B cell (primary cell): ENCODE results near the gene SCUBE1. TPM values are rescaled to one million over a fixed set of nuclear protein-coding genes. Genes with fewer than 3 reads are reported as not detected.

Experiments used
- ATAC-seq: fragments of 200-7000 bp; cut with Tn5 transposase; one replicate; pipeline ENCODE4 v1.10.0; 2021; ENCODE audit warnings: low read depth, mild to moderate bottlenecking, moderate number of reproducible peaks, moderate library complexity
- CTCF ChIA-PET: fragments of 350-600 bp; sonication (Branson Sonifier 250); formaldehyde crosslinking; loops from one replicate; lab custom pipeline; 2021; ENCODE audit warnings: antibody characterized with exemption, inconsistent platforms; lab: Charles Lee
- POLR2A ChIA-PET: fragments of 350-600 bp; sonication (Branson Sonifier 250); formaldehyde crosslinking; loops from one replicate; lab custom pipeline; 2021; ENCODE audit warnings: antibody characterized with exemption; lab: Charles Lee
- DNase-seq: peaks from one replicate; pipeline ENCODE4 v3.0.0; 2013
- H2AFZ ChIP-seq: 2 replicates; pipeline ENCODE4 v1.6.1; 2012; ENCODE audit warnings: mild to moderate bottlenecking, low read depth, low read length; ENCODE audit not compliant: insufficient read depth, poor library complexity, severe bottlenecking
- H3K27ac ChIP-seq, 2 donors: 1 replicate in 1 of 2; 2 replicates in 1 of 2; pipeline ENCODE4 v1.5.1; 2012 to 2013; ENCODE audit warnings: low read length in 2 of 2, mild to moderate bottlenecking in 2 of 2, moderate library complexity in 1 of 2
- H3K27me3 ChIP-seq, 4 experiments: fragments of 200-600 bp in 1 of 4; sonication (generic) in 1 of 4; replicated peaks in 1 of 4; 1 replicate in 2 of 4; 2 replicates in 2 of 4; pipeline versions ENCODE4 v1.6.1 to v1.7.0; 2013 to 2016; ENCODE audit warnings: low read length in 3 of 4, mild to moderate bottlenecking in 2 of 4, mixed read lengths in 1 of 4, moderate library complexity in 1 of 4; ENCODE audit not compliant: insufficient read depth in 4 of 4, control insufficient read depth in 3 of 4; ENCODE audit errors: control extremely low read depth in 1 of 4
- H3K36me3 ChIP-seq, 2 experiments: replicated peaks in 1 of 2; 1 replicate in 1 of 2; 2 replicates in 1 of 2; pipeline versions ENCODE4 v1.6.1 to v1.7.1; 2013; ENCODE audit warnings: low read length in 1 of 2; ENCODE audit not compliant: insufficient read depth in 2 of 2, control insufficient read depth in 1 of 2; ENCODE audit errors: control extremely low read depth in 1 of 2, extremely low read depth in 1 of 2
- H3K4me1 ChIP-seq, 2 donors: fragments of 200-600 bp in 1 of 2; sonication (generic) in 1 of 2; 1 replicate in 1 of 2; 2 replicates in 1 of 2; pipeline versions ENCODE4 v1.5.1 to v1.6.1; 2013 to 2017; ENCODE audit warnings: low read length in 2 of 2; ENCODE audit not compliant: control insufficient read depth in 2 of 2, insufficient read depth in 2 of 2
- H3K4me2 ChIP-seq: replicated peaks from 2 replicates; pipeline ENCODE3; 2012; ENCODE audit warnings: mild to moderate bottlenecking, low read depth, low read length; ENCODE audit not compliant: poor library complexity, severe bottlenecking
- H3K4me3 ChIP-seq, 5 experiments: fragments of 200-600 bp in 1 of 5; sonication (generic) in 1 of 5; 1 replicate in 3 of 5; 2 replicates in 2 of 5; pipeline versions ENCODE4 v1.5.1 to v1.7.0; 2011 to 2016; ENCODE audit warnings: low read length in 4 of 5, mild to moderate bottlenecking in 4 of 5, low read depth in 2 of 5, control low read depth in 1 of 5, moderate library complexity in 1 of 5; ENCODE audit not compliant: insufficient read depth in 1 of 5; ENCODE audit errors: control extremely low read depth in 1 of 5, extremely low read depth in 1 of 5
- H3K79me2 ChIP-seq: fragments of 200-600 bp; sonication (generic); one replicate; pipeline ENCODE4 v1.6.0; 2016; ENCODE audit warnings: low read length; ENCODE audit not compliant: control insufficient read depth, insufficient read depth
- H3K9ac ChIP-seq: fragments of 200-600 bp; sonication (generic); 2 replicates; pipeline ENCODE4 v1.6.1; 2017; ENCODE audit warnings: mild to moderate bottlenecking, low read length, moderate library complexity
- H3K9me3 ChIP-seq, 3 donors: one replicate each; pipeline versions ENCODE4 v1.6.1 to v1.7.1; 2013; ENCODE audit warnings: low read length in 2 of 3; ENCODE audit not compliant: control insufficient read depth in 2 of 3, insufficient read depth in 1 of 3; ENCODE audit errors: control extremely low read depth in 1 of 3
- H4K20me1 ChIP-seq: 2 replicates; pipeline ENCODE4 v1.6.0; 2012; ENCODE audit warnings: mild to moderate bottlenecking, low read length; ENCODE audit not compliant: insufficient read depth, control insufficient read depth, poor library complexity, severe bottlenecking
- H3K27ac Mint-ChIP-seq: one replicate; pipeline ENCODE4 v1.8.0; 2021; ENCODE audit warnings: mixed read lengths
- H3K27me3 Mint-ChIP-seq: one replicate; pipeline ENCODE4 v1.8.0; 2021; ENCODE audit warnings: mixed read lengths
- H3K4me1 Mint-ChIP-seq: one replicate; pipeline ENCODE4 v1.8.0; 2021; ENCODE audit warnings: mixed read lengths
- H3K4me3 Mint-ChIP-seq: one replicate; pipeline ENCODE4 v1.8.0; 2021; ENCODE audit warnings: mixed read lengths
- H3K9me3 Mint-ChIP-seq: one replicate; pipeline ENCODE4 v1.8.0; 2022; ENCODE audit warnings: mixed read lengths; ENCODE audit not compliant: insufficient read depth
- CTCF ChIP-seq: fragments of 200-600 bp; IDR thresholded peaks from one replicate; pipeline ENCODE4 v1.8.0; 2022; ENCODE audit warnings: antibody characterized with exemption, mild to moderate bottlenecking
- EZH2 ChIP-seq: IDR thresholded peaks from 2 replicates; pipeline ENCODE4 v1.6.1; 2012; ENCODE audit warnings: borderline replicate concordance, low read depth, mild to moderate bottlenecking, moderate library complexity, low read length; ENCODE audit not compliant: insufficient read depth, poor library complexity, severe bottlenecking
- WGBS: methylation state at CpG from one replicate; pipeline ENCODE4 v1.1.5; 2013; ENCODE audit warnings: missing lambda C conversion rate; ENCODE audit not compliant: insufficient coverage; 5-methylcytosine and 5-hydroxymethylcytosine counted together
- intact Hi-C: fragments of 100-400 bp; cut with micrococcal nuclease; formaldehyde crosslinking; loops from one replicate; pipeline ENCODE4 v1.10.0; 2022
- polyA plus RNA-seq: library from polyadenylated mRNA; depleted of rRNA; stranded (reverse); fragments of >200 nt; gene quantifications from 2 replicates; pipeline ENCODE4 v1.2.3, GENCODE V29; 2012
- total RNA-seq, 2 donors: library from RNA; stranded (reverse); fragments of 120-200 nt in 1 of 2; gene quantifications; 1 replicate in 1 of 2; 2 replicates in 1 of 2; pipeline versions ENCODE4 v1.2.3 to v1.2.4, GENCODE V29; 2013 to 2022

SCUBE1 gene
- total and polyA plus RNA-seq, 2 donors (not counting 1 experiment from before 2014, with no cell fraction given), result not detected

DNA sequence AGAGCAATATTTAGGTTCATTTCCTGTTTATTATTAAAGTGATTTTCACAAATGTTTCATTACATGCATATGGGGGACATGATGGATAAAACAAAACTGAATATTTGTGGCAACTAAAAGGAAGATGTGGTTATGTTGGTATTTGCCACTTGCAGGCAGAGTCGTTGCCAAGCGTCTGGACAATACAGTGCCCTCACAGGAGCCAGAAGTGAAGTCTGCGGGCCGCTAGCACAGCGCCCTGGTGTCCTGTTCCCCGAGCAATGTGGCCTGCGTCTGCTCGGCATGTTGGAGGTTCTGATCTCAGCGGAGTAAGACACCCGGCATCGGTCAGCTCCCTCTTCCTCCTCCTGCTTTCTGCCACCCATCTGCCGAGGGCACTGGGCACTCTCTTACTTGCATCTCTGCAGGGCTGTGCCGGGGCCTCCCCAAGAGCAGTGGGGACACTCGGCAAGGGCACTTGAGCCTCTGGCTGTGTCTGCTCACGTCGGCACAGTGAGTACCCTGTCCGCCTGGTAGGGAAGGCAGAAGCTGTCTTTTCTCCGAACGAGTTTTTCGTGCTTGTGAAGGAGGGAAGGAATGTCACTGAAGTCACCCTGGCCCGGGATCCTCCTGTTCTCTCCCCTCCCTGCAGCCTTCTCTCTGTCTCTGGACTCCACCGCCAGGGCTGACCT is 145.8 kb downstream of the SCUBE1 start:
- Histone ChIP-seq H3K36me3 (no peaks in the 10 kb centered on the region), H3K27me3 (peaks cover 0 to 4% (median 1%) of the 10 kb centered on the region in 4 experiments), H3K9me3 (no peaks in the 10 kb centered on the region), H3K4me2 (no peak overlapping the region), H3K4me1 (no peaks in the 10 kb centered on the region), H4K20me1 (no peaks in the 10 kb centered on the region), H3K27ac (no peak overlapping the region), H3K79me2 (no peaks in the 10 kb centered on the region), H3K9ac (no peak overlapping the region), H3K4me3 (no peak overlapping the region), H2AFZ (no peak overlapping the region)
- Mint-ChIP-seq H3K27me3 (peaks cover 16% of the 10 kb centered on the region), H3K9me3 (no peaks in the 10 kb centered on the region), H3K4me1 (no peaks in the 10 kb centered on the region), H3K4me3 (no peak overlapping the region), H3K27ac (no peak overlapping the region)
- ATAC-seq, result no peak
- no peak for TF ChIP-seq CTCF
- no peak for TF ChIP-seq EZH2
- DNase-seq, result no peak
- intact Hi-C loops, result no loop called here
- ChIA-PET POLR2A (no interaction called here), CTCF (no interaction called here)
- WGBS, result 75% methylated on average over 13 of the region's 22 CpGs

DNA sequence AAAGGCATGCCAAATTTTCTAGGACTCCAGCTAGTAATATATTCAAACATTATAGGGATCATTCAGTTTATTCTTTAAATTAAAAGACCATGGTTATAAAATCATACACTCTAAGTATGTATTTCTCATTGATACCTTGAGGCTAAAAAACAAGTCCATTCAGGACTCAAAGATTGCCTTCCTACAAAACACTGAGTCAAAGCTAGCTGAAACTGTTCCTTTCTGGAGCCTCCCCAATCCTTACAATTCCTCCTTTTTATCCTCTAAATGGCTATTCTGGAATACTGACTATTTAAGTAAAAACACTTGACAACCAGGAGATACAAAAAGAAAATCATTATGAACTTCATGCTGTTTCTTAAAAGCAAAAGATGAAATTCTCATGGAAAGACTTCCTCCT is 151.3 kb downstream of the SCUBE1 start:
- ATAC-seq (no peak), DNase-seq (no peak)
- no peak overlapping the region for H3K4me3 Mint-ChIP-seq
- H3K4me3 ChIP-seq, result no peak overlapping the region
- peaks cover 6 to 8% of the 10 kb centered on the region in 2 donors for H3K4me1 ChIP-seq
- H3K9ac ChIP-seq, result no peak overlapping the region
- H3K4me1 Mint-ChIP-seq, result peaks cover 5% of the 10 kb centered on the region
- H4K20me1 ChIP-seq, result no peaks in the 10 kb centered on the region
- H3K9me3 ChIP-seq, result peaks cover 1 to 9% (median 3%) of the 10 kb centered on the region in 3 donors
- CTCF ChIA-PET, result no interaction called here
- POLR2A ChIA-PET, result no interaction called here
- no peak overlapping the region for H3K4me2 ChIP-seq
- H3K79me2 ChIP-seq, result no peaks in the 10 kb centered on the region
- H3K36me3 ChIP-seq, result no peaks in the 10 kb centered on the region
- intact Hi-C loops, result no loop called here
- no peak overlapping the region for H3K27ac ChIP-seq
- H3K27ac Mint-ChIP-seq, result no peak overlapping the region
- peaks cover 3% of the 10 kb centered on the region for H3K9me3 Mint-ChIP-seq
- peaks cover 0 to 11% (median 0%) of the 10 kb centered on the region in 4 experiments for H3K27me3 ChIP-seq
- H3K27me3 Mint-ChIP-seq, result peaks cover 12% of the 10 kb centered on the region
- H2AFZ ChIP-seq, result no peak overlapping the region
- no peak for TF ChIP-seq CTCF
- TF ChIP-seq EZH2, result no peak
